Keratinocyte (primary cell): Measurements from ENCODE around the gene FBXO45. TPM values are rescaled to one million over a fixed set of nuclear protein-coding genes. Genes with fewer than 3 reads are reported as not detected.
"Not testable (repeated sequence)": the region's sequence is repeated elsewhere in the genome, so short reads cannot be mapped to it uniquely, and the experiment has no call there.

Source experiments
- DNase-seq: peaks from one replicate; pipeline ENCODE4 v3.0.0-alpha.2; 2011; ENCODE audit warnings: low read depth, missing footprints, low spot score
- FAIRE-seq: peaks from 2 replicates; lab custom pipeline; 2011; peaks lifted over from hg19 to GRCh38; lab: Jason Lieb, UNC
- H2AFZ ChIP-seq: 2 replicates; pipeline ENCODE4 v1.6.0; 2012; ENCODE audit warnings: low read length, control low read depth, inconsistent platforms; ENCODE audit not compliant: control insufficient read depth
- H3K27ac ChIP-seq: 2 replicates; pipeline ENCODE4 v1.5.1; 2011; ENCODE audit warnings: low read length; ENCODE audit not compliant: control insufficient read depth, insufficient read depth
- H3K27me3 ChIP-seq: 3 replicates; pipeline ENCODE4 v1.6.0; 2011; ENCODE audit warnings: low read length; ENCODE audit not compliant: control insufficient read depth, insufficient read depth; ENCODE audit errors: extremely low read depth
- H3K36me3 ChIP-seq, 2 experiments: 2 replicates in 1 of 2; 3 replicates in 1 of 2; pipeline ENCODE4 v1.5.1; 2011; ENCODE audit warnings: low read length in 2 of 2, mild to moderate bottlenecking in 1 of 2; ENCODE audit not compliant: control insufficient read depth in 2 of 2, insufficient read depth in 2 of 2; ENCODE audit errors: extremely low read depth in 1 of 2
- H3K4me1 ChIP-seq: 3 replicates; pipeline ENCODE4 v1.5.1; 2011; ENCODE audit warnings: low read length; ENCODE audit not compliant: control insufficient read depth, insufficient read depth; ENCODE audit errors: extremely low read depth
- H3K4me2 ChIP-seq: 3 replicates; pipeline ENCODE4 v1.6.0; 2011; ENCODE audit warnings: low read depth, low read length; ENCODE audit not compliant: control insufficient read depth, insufficient read depth; ENCODE audit errors: extremely low read depth
- H3K4me3 ChIP-seq, 3 experiments: fragments of 200-600 bp in 1 of 3; sonication (generic) in 1 of 3; 2 replicates in 2 of 3; 3 replicates in 1 of 3; pipeline ENCODE4 v1.5.1; 2011 to 2016; ENCODE audit warnings: low read length in 3 of 3, mild to moderate bottlenecking in 3 of 3, control low read depth in 2 of 3, inconsistent platforms in 1 of 3, low read depth in 1 of 3, mixed read lengths in 1 of 3, mixed run types in 1 of 3, moderate library complexity in 1 of 3; ENCODE audit not compliant: control insufficient read depth in 2 of 3, insufficient read depth in 2 of 3; ENCODE audit errors: extremely low read depth in 1 of 3
- H3K79me2 ChIP-seq: 2 replicates; pipeline ENCODE4 v1.6.0; 2012; ENCODE audit warnings: low read length; ENCODE audit not compliant: control insufficient read depth, insufficient read depth
- H3K9ac ChIP-seq: 3 replicates; pipeline ENCODE4 v1.6.0; 2011; ENCODE audit warnings: low read length; ENCODE audit not compliant: control insufficient read depth, insufficient read depth; ENCODE audit errors: extremely low read depth
- H3K9me1 ChIP-seq: 3 replicates; pipeline ENCODE4 v1.6.0; 2011; ENCODE audit warnings: low read length; ENCODE audit not compliant: control insufficient read depth, insufficient read depth; ENCODE audit errors: extremely low read depth
- H3K9me3 ChIP-seq: 2 replicates; pipeline ENCODE4 v1.5.1; 2012; ENCODE audit warnings: low read depth, low read length; ENCODE audit not compliant: control insufficient read depth
- H4K20me1 ChIP-seq: 3 replicates; pipeline ENCODE4 v1.6.0; 2011; ENCODE audit warnings: low read length; ENCODE audit not compliant: control insufficient read depth, insufficient read depth; ENCODE audit errors: extremely low read depth
- CTCF ChIP-seq, 3 experiments: IDR thresholded peaks in 1 of 3; conservative IDR thresholded peaks in 1 of 3; optimal IDR thresholded peaks in 1 of 3; 2 replicates in 2 of 3; 3 replicates in 1 of 3; pipeline versions ENCODE3 to v1.5.1; 2011; ENCODE audit warnings: low read length in 3 of 3, mild to moderate bottlenecking in 3 of 3, moderate library complexity in 2 of 3, control low read depth in 1 of 3, inconsistent platforms in 1 of 3; ENCODE audit not compliant: insufficient read depth in 2 of 3; ENCODE audit errors: extremely low read depth in 1 of 3
- EZH2 ChIP-seq: IDR thresholded peaks from one replicate; pipeline ENCODE4 v1.6.1; 2012; ENCODE audit warnings: inconsistent platforms, mild to moderate bottlenecking, low read length, moderate library complexity
- dilution Hi-C: fragments of 300-500 bp; cut with MboI; formaldehyde crosslinking; loops from one replicate; pipeline ENCODE4 v1.7.0; 2020; ENCODE audit warnings: low sequenced_read_pairs; ENCODE audit not compliant: extremely low pct_ligation_motif_present
- polyA plus RNA-seq, 5 experiments: library from polyadenylated mRNA; depleted of rRNA in 3 of 5; stranded (reverse) in 3 of 5; stranded (forward) in 1 of 5; unstranded in 1 of 5; fragments of >200 nt; gene quantifications; 1 replicate in 1 of 5; 2 replicates in 3 of 5; 3 replicates in 1 of 5; pipeline versions ENCODE4 v1.2.1 to v1.2.3, GENCODE V29; 2011 to 2012; ENCODE audit warnings: missing spikeins in 2 of 5, low read depth in 1 of 5, low replicate concordance in 1 of 5

The FBXO45 gene
- polyA plus RNA-seq, 1 donor (not counting 4 experiments of a cell fraction or from before 2014, with no cell fraction given), result 17.9 TPM

GRCh38 chr3:196569003-196569516 is 600 bp downstream of the FBXO45 start:
- TF ChIP-seq EZH2, result no peak
- peak in 1 of 3 experiments; percentile 10 for TF ChIP-seq CTCF (optimal IDR thresholded peaks at IDR 0.05 in 1 of 3, IDR thresholded peaks at IDR 0.05 in 1 of 3, conservative IDR thresholded peaks at IDR 0.05 in 1 of 3; ENCODE audit: extremely low read depth in 1 of 3, insufficient read depth in 2 of 3, low read length in 3 of 3)
- peaks cover 2 to 5% of the 10 kb centered on the region in 2 experiments for H3K36me3 ChIP-seq
- H3K27me3 ChIP-seq, result no peaks in the 10 kb centered on the region
- H3K9me1 ChIP-seq, result no peaks in the 10 kb centered on the region
- dilution Hi-C loops, result no loop called here
- peak overlapping the region; percentile 64 to 95 (median 93) for H3K4me3 ChIP-seq
- H3K4me2 ChIP-seq, result peak overlapping the region; percentile 92
- peaks cover 28% of the 10 kb centered on the region for H3K4me1 ChIP-seq
- peak overlapping the region; percentile 83 for H3K27ac ChIP-seq
- no peak for DNase-seq
- H3K9ac ChIP-seq, result peak overlapping the region; percentile 90
- no peaks in the 10 kb centered on the region for H3K9me3 ChIP-seq
- no peaks in the 10 kb centered on the region for H4K20me1 ChIP-seq
- peaks cover 64% of the 10 kb centered on the region for H3K79me2 ChIP-seq
- FAIRE-seq, result no peak
- H2AFZ ChIP-seq, result peak overlapping the region; percentile 65

DNA sequence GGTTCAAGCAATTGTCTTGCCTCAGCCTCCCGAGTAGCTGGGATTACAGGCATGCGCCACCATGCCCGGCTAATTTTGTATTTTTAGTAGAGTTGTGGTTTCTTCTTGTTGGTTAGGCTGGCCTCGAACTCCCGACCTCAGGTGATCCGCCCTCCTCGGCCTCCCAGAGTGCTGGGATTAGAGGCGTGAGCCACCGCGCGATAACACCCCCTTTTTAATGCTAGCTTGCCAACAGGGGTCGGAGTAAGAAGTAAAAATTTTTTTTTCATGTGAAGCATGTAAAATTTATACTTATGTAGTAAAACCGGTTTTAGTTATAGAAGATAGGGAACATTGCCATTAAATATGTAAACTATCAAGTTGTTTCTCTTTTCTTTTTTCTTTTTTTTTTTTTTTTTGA is 1.9 kb downstream of the FBXO45 start:
- H3K79me2 ChIP-seq, result peaks cover 74% of the 10 kb centered on the region
- DNase-seq, FAIRE-seq, H3K9me1 ChIP-seq, H3K9ac ChIP-seq, H2AFZ ChIP-seq, H3K36me3 ChIP-seq, H4K20me1 ChIP-seq, H3K27me3 ChIP-seq, H3K9me3 ChIP-seq, dilution Hi-C loops: not testable (repeated sequence)
- peaks cover 21% of the 10 kb centered on the region for H3K4me1 ChIP-seq
- peak overlapping the region; percentile 92 for H3K4me2 ChIP-seq
- peak overlapping the region; percentile 20 for H3K27ac ChIP-seq
- peak overlapping the region in 2 of 3 experiments; percentile 22 to 95 for H3K4me3 ChIP-seq

- H3K79me2 ChIP-seq, result peaks cover 79% of the 10 kb centered on the region
- no peak overlapping the region for H3K27ac ChIP-seq
- no peak overlapping the region for H3K4me3 ChIP-seq
- H3K9me3 ChIP-seq, result no peaks in the 10 kb centered on the region
- H3K4me2 ChIP-seq, result peak overlapping the region; percentile 6
- H3K9me1 ChIP-seq, result no peaks in the 10 kb centered on the region
- H4K20me1 ChIP-seq, result no peaks in the 10 kb centered on the region
- H3K4me1 ChIP-seq, result peaks cover 16% of the 10 kb centered on the region
- H3K27me3 ChIP-seq, result no peaks in the 10 kb centered on the region
- no peak for DNase-seq
- no peak overlapping the region for H3K9ac ChIP-seq
- TF ChIP-seq EZH2, result no peak
- TF ChIP-seq CTCF (optimal IDR thresholded peaks at IDR 0.05 in 1 of 3, IDR thresholded peaks at IDR 0.05 in 1 of 3, conservative IDR thresholded peaks at IDR 0.05 in 1 of 3; ENCODE audit: extremely low read depth in 1 of 3, insufficient read depth in 2 of 3, low read length in 3 of 3), result no peak
- dilution Hi-C loops, result no loop called here
- no peak overlapping the region for H2AFZ ChIP-seq
- peaks cover 1 to 5% of the 10 kb centered on the region in 2 experiments for H3K36me3 ChIP-seq
- FAIRE-seq, result no peak
Measured at GRCh38 chr3:196572389-196572788, 3.9 kb downstream of the FBXO45 start.
